HG03378 (cell line): ENCODE results near the gene EPHA4.

ENCODE experiments used
- ATAC-seq: cut with Tn5 transposase; IDR thresholded peaks from one replicate; pipeline ENCODE4 v1.9.1; 2021; ENCODE audit warnings: mild to moderate bottlenecking, moderate library complexity; ENCODE audit not compliant: unreplicated experiment

EPHA4 gene

DNA sequence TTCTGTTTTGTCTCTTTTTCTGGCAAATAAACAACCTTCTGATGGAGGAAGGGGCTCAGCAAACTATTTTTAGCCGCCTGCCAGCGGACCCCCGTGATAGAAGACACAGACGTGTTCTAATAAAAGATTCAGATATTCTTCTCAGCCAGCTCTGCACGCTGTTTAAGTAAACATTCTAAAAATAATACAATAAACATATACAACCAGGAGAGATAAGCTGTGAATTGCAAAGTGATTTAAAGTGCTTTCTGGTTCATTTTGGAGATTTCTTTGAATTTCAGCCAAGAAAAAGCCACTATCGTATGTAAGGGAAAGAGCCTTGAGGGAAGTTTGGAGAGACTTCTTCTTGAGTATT is 201.3 kb downstream of the EPHA4 start:
- no peak for ATAC-seq

DNA sequence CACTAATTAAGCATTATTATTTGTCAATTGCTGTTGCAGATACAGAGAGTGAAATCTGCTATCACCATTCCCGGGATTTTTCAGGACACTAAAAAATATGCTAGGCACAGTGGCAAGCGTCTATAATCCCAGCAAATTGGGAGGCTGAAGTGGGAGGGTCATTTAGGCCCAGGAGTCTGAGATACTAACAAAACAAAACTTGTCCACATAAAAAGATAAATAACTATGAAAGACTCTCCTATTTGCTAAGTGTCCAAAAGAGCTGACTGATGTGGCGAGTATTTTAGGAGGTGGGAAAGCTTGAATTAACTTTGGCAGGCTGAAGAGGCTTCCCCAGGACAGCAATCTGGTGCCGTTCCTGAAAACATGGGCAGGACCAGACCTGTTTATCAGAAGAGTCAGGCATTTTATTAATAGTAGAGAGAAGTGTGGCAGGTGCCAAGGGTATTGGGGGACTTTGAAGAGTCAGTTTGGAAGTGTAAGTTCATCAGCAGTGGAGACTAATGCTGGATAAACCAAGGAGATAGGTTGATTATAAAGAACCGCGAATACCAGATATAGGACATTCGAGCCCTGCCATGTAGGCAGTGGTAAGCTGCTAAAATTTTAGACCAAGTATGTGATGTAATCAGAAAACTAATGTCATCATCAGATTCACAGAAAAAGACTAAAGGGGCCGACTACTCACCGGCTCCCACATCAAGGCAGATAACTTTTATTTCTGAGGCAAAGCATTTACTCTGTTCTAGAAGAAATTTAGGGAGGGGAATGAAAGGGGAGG is 201.8 kb downstream of the EPHA4 start:
- no peak for ATAC-seq
